Epithelial cell of alveolus of lung (primary cell): ENCODE data around the gene FLRT1. TPM values are rescaled to one million over a fixed set of nuclear protein-coding genes. Genes with fewer than 3 reads are reported as not detected.

Experiments
- total RNA-seq: library from RNA; depleted of rRNA; stranded (reverse); fragments of >200 nt; gene quantifications from 2 replicates; pipeline ENCODE4 v1.2.1, GENCODE V29; 2015

Gene FLRT1, protein sequence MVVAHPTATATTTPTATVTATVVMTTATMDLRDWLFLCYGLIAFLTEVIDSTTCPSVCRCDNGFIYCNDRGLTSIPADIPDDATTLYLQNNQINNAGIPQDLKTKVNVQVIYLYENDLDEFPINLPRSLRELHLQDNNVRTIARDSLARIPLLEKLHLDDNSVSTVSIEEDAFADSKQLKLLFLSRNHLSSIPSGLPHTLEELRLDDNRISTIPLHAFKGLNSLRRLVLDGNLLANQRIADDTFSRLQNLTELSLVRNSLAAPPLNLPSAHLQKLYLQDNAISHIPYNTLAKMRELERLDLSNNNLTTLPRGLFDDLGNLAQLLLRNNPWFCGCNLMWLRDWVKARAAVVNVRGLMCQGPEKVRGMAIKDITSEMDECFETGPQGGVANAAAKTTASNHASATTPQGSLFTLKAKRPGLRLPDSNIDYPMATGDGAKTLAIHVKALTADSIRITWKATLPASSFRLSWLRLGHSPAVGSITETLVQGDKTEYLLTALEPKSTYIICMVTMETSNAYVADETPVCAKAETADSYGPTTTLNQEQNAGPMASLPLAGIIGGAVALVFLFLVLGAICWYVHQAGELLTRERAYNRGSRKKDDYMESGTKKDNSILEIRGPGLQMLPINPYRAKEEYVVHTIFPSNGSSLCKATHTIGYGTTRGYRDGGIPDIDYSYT
- total RNA-seq = 0.26 and 0.56 TPM in 2 replicates

DNA sequence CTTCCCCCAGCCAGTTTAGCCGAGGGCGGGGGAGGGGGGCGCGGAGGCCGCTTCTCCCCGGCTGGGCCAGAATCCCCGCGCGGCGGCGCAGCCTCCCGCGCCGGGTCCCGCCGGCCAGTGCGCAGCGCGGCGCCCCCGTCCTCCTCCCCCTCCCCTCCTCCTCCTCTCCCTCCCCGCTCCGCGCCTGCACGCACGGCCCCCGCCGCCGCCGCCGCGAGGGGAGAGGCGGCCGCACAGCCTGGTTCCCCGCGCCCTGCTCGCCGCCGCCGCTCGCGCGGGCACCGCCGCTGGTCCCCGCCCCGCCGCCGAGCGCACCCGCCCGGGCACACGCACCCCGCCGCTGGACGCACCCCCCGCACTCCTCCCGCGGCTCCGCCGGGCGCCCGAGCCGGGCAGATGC, at the start of gene FLRT1:
FLRT1 (plus strand) TSS at position 356 of the 400 bp plus-strand sequence. CDS start 80,337 bp downstream, outside the sequence.

DNA sequence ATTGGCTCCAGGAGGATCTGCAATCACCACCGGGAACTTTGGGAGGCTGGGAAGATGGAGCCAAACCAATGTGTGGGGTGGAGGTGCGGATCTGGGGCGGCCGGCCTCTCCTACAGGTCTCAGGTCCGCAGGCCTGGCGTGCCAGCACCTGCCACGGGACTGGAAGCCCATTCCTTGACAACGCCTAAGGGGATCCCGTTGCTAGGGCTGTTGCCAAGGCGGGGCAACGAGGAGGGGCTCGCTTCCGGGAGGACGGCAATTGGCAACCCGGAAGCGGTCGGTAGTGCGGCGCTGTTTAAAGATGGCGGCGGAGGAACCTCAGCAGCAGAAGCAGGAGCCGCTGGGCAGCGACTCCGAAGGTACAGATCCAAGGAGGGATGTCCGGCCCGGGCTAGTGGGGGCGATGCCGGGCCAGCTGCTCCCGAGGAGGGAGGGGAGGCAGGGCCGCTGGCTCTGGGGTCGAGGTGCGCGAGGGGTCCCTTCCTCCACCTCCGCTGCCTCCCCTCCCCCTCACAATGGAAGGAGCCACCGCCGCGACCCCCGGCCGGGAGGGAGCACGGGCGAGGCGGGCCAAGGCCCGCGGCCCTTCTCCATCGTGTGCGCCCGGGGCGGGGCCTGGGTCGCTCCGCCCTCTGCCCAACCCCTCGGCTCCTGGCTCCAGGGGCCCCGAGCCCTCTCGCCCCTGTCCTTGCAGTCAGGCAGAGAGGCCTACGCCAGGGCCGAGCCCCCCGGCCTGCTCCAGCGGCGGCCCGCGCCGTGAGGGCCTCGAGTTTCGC, 49.4 kb upstream of the FLRT1 start, which contains the start of gene OTUB1:
OTUB1 (plus strand) TSS at position 283 of the 776 bp plus-strand sequence; CDS start at position 302, 19 bp downstream.

Other genes with a start within 250 kb of the FLRT1 start
- 24.4 and 31.0 TPM in 2 replicates for gene SPINDOC, start 222.5 kb upstream of the FLRT1 start, total RNA-seq
- 15.4 and 16.0 TPM in 2 replicates for gene MARK2, start 196.8 kb upstream of the FLRT1 start, total RNA-seq
- 6.9 and 10.9 TPM in 2 replicates for gene RCOR2, start 118.8 kb upstream of the FLRT1 start, total RNA-seq
- 7.0 and 12.5 TPM in 2 replicates for gene NAA40, start 96.9 kb upstream of the FLRT1 start, total RNA-seq
- gene COX8A, start 61.3 kb upstream of the FLRT1 start, total RNA-seq = 346 and 593 TPM in 2 replicates
- 111 and 141 TPM in 2 replicates for gene OTUB1, start 49.5 kb upstream of the FLRT1 start, total RNA-seq
- 18.4 and 41.7 TPM in 2 replicates for gene MACROD1, start 130.2 kb downstream of the FLRT1 start, total RNA-seq
- gene STIP1, start 150.2 kb downstream of the FLRT1 start, total RNA-seq = 138 and 185 TPM in 2 replicates
- gene FERMT3, start 170.8 kb downstream of the FLRT1 start, total RNA-seq = 3.6 and 8.5 TPM in 2 replicates
- gene TRPT1, start 190.3 kb downstream of the FLRT1 start, total RNA-seq = 64.4 and 82.9 TPM in 2 replicates
- 39.0 and 63.1 TPM in 2 replicates for gene NUDT22, start 190.3 kb downstream of the FLRT1 start, total RNA-seq
- gene DNAJC4, start 194.6 kb downstream of the FLRT1 start, total RNA-seq = 18.0 and 40.4 TPM in 2 replicates
- gene VEGFB, start 198.7 kb downstream of the FLRT1 start, total RNA-seq = 48.2 and 62.8 TPM in 2 replicates
- 33.4 and 79.1 TPM in 2 replicates for gene FKBP2, start 205.2 kb downstream of the FLRT1 start, total RNA-seq
- 78.9 and 300 TPM in 2 replicates for gene PPP1R14B, start 211.0 kb downstream of the FLRT1 start, total RNA-seq
- 22.6 and 29.1 TPM in 2 replicates for gene PLCB3, start 215.6 kb downstream of the FLRT1 start, total RNA-seq
- 106 and 169 TPM in 2 replicates for gene BAD, start 248.7 kb downstream of the FLRT1 start, total RNA-seq
- gene GPR137, start 249.9 kb downstream of the FLRT1 start, total RNA-seq = 20.8 and 33.3 TPM in 2 replicates